HG03354 (cell line): ENCODE measurements around the gene EYS.

ENCODE experiments used
- ATAC-seq: cut with Tn5 transposase; IDR thresholded peaks from one replicate; pipeline ENCODE4 v1.9.1; 2021; ENCODE audit warnings: mild to moderate bottlenecking; ENCODE audit not compliant: unreplicated experiment, poor library complexity, severe bottlenecking

EYS gene

DNA sequence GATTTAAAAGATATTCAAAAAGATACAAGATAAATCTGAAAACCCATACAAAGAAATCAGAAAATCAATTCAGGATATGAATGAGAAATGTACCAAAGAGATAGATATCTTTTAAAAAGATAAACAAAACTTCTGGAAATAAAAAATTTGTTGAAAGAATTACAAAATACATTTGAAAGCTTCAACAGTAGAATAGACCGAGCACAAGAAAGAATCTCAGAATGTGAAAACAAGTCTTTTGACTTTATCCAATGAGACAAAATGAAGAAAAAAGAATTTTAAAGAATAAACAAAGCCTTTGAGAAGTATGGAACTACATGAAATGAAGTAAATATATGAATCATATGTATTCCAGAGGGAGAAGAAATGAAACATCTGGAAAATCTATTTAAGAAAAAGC is 1011.0 kb downstream of the EYS start:
- no peak for ATAC-seq

DNA sequence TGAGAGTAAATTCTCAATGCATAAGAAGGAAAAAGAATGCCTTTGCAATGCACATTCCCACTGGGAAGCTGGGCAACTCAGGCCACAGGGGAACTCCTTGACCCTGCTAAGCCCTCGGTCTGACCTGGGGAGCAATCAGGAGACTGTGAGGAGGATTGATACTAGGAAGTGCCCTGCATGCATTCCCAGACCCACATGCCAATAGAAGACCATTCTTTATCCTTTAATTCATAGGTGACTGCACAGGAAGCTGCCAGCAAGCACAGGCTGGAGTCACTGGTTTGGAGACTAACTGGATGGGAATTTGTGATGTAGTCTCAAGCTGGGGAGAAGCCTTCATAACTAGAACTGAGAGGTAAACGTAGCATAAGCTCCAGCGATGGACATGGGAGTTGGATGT is 1012.7 kb downstream of the EYS start:
- ATAC-seq: no peak

DNA sequence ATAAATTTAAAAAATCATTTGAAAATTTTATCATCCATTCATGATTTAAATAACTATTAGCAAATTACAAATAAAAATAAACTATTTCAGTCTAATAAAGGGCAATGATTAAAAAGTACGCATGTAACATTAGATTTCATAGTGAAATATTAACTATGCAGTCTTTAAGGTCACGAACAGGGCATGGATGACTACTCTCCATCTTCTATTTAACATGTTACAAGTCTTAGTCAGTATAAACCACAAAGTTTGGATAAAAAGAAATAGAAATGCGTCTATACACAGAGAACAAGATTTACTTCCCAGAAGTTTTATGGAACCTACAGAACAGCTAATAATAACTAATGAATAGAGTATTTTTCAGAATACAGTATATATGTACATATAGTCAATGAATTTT is 1016.0 kb downstream of the EYS start:
- no peak for ATAC-seq

DNA sequence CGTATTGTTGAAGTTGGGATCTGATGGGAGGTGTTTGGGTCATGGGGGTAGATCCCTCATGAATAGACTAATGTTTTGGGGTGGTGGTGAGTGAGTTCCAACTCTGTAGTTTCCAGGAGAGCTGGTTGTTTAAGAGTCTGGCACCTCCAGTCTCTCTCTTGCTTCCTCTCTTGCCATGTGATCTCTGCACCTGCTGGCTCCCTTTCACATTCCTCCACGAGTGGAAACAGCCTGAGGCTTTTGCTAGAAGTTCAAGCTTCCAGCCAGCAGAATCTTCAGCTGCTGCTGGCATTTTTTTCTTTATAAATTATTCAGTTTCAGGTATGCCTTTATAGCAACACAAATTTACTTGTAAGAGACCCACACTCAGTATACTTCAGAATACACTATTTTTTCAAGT is 1021.6 kb downstream of the EYS start:
- ATAC-seq: no peak

DNA sequence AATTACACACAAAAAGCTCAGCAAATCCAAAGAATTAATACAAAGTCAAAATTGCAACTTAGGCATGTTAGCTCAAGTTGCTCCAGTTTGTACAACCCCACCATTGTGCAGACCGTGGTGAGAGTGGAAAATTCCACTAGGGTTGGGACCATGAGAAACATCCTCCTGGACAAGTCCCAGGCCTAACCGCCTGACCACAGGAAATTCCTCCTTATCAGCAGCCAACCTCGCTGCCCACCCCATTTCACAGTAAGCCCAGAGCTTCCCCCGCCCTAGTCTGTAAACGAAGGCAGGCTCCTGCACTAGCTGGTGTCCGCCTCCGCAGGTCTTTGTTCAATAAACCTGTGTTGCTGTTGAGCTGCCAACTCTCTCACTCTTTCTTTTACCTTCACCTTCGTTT is 1023.3 kb downstream of the EYS start:
- no peak for ATAC-seq

DNA sequence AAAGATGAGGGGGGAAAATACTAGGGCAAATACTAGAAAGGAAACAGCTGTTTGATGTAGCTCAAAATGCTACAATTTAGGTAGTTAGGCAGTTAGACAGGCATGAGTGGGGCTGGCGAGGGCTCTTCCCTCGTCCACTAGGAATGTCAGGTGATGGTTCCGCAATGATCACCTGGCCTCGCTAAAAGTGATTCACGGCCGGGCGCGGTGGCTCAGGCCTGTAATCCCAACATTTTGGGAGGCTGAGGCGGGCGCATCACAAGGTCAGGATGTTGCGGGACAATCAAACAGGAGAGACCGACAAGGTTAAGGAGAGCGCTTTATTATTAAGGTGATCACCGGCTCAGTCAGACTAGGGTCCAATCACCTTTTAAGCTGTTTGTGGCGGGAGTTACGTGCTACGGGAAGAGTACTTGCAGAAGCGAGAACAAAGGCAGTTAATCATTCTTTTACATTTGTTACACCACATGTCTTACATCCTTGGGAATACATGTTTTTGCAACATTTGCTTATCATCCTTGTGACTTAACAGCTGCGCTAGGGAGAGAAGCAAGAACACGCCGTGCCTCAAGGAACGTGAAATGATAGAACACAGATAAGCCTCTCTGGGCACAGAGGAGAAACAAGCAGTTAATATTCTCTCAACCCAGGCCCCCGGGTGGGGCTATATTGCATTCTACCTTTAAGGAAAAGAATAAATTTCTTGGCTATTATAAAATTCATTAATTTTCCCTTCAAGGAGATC is 1025.4 kb downstream of the EYS start:
- ATAC-seq: no peak

DNA sequence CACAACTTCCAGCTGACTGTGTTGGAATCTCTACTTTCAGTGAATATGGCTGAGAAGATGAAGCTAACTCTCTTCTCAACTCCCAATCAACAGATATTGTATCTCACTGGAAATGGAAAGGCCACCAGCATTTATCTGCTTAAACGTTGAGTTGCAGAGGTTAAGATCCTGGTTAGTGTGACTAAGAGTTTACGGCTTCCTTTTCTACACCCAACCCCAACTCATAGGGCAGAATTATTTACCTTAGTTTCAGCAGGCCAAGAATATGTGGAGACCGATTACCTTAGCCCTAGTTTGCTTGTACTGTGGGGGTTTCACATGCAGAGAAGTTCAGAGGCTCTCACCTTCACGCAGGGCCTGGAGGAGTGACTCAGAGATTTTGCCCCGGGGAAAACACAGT is 1026.6 kb downstream of the EYS start:
- ATAC-seq: no peak

DNA sequence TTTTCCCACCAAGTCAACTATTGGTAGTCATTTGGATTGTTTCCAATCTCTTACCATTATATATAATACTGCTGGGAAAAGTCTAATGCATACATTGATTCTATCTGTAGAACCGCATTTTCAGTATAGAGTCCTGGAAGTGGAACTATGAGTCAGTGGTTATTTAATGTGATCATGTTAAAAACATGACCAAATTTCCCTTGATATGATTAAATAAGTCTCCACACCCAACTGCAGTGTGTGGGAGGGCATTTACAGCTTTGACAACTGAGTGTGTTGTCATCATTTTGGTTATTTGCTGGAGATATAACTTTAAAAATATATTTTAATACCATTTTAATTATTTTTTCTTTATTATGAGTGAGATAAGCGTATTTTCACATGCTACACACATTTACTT is 1027.6 kb downstream of the EYS start:
- no peak for ATAC-seq

DNA sequence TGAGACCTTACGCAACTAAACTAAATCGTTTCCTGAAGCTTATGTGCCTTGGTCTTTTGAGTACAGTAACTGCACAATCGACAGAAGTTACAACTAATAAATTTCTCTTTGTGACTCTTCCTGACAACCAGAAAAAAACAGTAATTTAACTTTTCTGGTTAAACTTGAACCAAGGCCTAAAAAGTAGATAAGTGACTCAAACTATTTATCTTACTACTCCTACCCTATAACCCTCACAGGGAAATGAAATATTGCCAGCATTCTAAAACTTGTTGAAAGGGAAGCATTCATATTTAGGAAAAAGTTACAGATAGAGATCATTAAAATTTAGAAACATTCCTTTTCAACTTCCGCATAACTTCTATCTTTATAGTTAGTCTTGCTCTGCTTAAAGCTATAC is 1034.4 kb downstream of the EYS start:
- no peak for ATAC-seq

DNA sequence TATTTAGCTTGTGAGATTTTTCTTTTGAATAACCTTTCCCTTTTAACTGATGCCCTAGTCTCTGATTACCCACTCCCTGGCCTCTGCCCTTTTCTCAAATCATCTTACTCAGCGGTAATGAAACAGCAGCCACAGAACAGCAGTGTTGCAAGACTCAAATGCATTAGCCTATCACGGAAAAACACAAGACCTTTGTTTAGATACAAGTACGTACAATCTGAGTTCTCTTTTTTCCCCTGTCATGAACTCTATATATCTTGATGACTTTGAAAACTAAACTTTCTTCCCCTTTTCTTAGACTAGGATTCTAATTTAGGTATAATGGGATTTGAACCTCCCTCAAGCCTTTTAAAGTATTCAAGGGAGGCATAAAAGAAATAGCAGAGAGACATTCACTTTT is 1034.9 kb downstream of the EYS start:
- ATAC-seq: no peak

DNA sequence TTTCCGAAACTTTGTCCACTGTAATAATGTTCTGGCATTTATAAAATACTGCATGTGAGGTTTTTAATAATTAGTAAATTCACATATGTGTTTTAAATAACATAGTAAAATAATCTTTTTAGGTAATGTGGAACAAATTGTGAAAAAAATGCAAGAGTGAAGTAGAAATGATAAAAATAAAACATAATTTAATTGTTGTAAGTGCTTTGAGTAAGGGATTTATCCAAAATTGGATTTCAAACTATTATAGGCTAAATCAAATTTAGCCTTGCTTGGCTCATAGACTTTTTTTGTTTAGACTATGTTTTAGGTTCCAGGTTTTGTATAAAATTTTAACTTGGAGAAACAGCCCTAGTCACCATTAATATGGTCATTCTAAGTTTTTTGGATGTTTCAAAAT is 1041.9 kb downstream of the EYS start:
- no peak for ATAC-seq

DNA sequence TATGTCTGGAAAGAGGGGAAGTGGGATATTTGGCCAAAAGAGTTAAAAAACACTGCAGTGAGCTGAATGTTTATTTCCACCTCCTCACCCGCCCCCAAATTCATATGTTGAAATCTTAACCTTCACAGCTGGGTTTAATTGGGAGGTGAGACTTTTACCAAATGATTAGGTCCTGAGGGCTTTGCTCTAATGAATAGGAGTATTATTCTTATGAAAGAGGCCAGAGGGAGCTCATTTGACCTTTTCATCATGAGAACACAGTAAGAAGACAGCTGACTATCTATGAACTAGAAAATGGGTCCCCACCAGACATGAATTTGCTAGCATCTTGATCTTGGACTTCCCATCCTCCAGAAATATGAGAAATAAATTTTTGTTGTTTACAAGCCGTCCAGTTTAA is 1042.5 kb downstream of the EYS start:
- no peak for ATAC-seq

DNA sequence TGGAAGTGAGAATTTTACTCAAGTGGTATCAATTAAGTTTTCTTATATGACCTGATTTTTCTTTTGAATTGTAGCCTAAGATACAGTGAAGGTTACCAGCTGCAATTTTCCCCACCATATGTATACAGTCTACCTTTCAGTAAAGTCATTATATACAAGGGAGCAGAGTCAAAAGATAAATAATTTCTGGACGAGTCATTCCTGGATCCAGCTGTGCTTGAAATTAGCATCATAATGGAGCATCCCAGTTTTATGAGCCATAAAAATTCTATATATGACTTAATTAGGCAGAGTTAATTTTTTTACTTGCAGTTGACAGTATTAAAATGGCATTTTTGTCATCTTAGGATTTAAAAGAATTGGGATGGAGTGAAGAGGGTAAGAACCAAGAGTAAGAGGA is 1063.0 kb downstream of the EYS start:
- no peak for ATAC-seq

DNA sequence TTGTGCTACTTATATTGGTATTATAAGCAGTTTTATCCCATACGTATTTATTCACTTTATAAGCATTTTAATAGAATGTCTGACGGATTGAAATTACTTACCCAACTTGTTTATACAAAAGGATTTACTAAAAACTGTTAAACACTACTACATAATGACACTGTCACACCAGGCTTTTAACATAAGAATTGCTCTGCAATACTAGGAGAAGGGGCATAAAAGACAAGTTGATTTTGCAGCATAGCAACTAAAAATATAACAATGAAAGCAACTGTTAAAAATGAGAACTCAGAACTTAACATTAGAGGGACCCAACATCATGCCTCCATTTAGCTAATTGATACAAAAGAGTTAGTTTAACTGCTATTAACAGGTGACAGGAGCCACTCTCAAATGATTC is 1076.1 kb downstream of the EYS start:
- ATAC-seq: no peak

DNA sequence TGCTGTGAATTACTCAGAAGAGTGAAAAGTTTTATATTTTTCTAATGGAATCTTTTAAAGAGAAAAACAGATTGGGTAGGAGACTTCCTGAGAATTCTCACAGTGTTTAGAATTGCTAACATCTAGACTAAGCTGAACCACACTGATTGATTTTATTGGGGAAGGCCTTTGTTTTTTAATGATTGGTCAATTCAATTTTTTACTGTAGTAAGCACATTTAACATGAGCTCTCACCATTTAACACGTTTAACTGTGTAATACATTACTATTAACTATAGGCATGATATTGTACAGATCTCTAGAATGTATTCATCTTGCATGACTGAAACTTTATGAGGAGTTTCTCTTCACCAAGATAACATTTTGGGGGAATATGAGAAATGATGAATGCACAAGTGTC is 1084.1 kb downstream of the EYS start:
- ATAC-seq: no peak

DNA sequence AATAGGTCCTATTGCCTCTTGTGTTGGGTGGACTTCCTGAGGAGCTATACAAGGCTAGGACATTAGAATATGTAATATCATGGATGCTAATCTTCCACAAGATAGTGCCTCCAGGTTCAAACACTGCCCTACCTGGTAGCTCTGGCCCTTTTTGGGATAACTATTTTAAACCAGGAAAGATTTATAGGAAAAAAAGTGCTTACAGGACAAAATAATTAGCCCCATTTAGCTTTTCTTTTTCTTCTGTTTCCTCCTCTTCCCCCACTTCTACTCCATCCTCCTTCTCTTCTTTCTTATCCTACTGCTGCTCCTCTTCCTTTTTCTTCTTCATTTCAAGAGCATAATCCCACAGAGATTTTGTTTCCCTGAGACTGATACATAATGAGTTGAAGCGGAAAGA is 1104.0 kb downstream of the EYS start:
- no peak for ATAC-seq

DNA sequence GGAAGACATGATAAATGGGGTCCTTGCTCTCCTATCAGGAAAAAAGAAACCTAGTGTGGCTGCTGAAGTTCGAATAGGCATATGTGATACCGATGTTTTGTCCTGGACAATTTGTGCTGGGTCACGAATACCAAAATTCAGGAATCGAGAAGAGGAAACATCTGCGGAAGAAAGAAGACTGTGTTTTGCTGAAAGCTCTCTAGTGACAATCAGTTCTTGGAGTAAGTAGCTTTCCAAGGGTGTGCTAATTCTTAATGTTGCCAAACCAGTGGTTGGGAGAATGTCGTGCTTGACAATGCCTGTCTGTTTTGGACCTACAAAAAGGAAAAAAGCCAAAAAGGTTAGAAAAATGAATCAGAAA is 1115.4 kb downstream of the EYS start:
- no peak for ATAC-seq

DNA sequence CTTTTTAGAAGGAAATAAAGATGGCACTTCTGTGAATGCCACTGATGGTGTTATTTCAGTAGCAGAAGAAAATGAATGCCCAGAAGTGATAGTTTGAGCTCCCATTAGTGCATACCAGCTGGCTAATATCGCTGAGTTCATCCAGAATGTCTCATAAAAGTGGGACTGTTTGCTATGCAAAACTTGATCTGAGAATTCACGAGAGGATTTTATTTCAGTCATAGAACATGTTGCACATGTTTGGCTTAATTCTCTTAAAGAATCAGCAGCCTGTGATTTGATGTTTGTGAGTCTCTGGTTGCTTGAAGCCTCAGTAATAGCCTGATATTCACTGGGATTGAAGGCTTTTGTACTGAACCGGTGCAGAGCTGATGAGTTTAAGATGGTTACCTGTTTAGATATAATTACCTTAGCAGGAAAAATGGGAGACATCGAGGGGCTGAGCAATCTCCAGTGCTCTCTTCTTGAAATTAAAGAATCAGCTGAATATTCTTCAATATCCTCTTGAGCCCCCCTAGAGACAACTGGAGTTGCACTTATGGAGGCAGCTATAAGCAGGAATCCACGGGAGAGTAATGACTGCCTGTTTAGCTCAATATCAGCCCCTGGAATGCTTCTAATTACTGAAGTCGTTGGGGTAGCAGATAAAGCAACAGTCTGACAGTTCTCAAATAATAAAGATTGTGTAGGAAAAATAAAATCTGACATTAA is 1115.9 kb downstream of the EYS start:
- ATAC-seq: no peak

DNA sequence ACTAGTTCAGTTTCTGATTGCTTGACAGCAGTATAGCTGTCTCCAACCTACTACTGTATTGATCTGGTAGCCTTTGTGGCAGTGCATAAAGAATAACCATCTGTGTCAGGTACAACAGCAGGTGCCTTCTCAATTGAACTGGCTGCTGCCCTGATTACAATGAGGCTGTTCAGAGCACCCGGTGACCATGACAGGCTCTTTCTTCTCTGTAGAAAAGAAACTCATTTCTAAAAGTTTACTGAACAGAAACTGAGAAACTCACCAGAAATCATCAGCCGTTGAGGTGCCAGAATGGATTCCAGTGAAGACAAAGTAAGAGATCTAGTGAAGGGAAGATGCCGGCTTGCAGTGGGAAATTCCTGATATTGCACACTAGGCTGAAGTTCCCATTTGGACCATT is 1117.1 kb downstream of the EYS start:
- no peak for ATAC-seq

DNA sequence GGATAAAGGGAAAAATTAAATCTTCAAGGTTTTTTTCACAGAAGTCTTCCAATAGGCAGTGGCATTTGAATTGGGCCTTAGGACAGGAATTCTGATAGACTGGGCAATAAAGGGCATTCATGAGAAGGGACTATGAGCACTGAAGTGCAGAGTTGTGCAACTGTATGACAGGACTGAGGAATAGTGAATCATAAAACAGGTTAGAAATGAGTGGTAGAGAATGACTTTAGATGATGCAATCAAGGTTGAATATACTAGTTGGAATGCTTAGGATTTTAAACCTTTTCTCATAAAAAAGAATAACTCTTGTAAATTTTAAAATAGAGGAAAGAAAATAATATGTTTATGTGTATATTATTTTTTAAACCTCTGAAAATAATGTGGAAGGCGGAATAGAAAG is 1126.7 kb downstream of the EYS start:
- no peak for ATAC-seq

DNA sequence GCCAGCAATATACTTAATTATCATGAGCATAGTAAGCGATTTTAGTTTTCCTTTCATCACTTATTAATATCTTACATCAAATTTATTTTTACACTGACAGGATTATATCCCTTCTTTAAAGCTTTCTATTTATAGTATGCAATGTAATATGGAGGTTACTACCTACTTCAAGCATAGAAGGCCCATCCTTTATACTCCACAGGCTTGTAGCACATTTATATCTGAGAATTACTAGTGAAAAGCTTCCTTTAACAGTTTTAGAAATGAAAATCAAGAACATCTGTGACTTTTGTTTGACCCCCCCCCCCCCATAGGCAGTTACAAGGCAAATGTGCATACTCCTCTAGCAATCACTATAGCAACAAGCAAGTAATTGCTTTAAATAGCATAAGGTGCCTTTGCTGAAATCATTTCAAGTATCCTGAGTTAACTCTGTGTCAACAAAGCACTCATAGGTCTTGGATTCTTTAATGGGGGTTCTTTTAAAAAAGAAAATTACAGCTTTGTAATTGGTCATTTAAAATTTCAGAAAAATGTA is 1153.7 kb downstream of the EYS start:
- no peak for ATAC-seq
